ENCODE measurements around the gene RAG1.

DNA sequence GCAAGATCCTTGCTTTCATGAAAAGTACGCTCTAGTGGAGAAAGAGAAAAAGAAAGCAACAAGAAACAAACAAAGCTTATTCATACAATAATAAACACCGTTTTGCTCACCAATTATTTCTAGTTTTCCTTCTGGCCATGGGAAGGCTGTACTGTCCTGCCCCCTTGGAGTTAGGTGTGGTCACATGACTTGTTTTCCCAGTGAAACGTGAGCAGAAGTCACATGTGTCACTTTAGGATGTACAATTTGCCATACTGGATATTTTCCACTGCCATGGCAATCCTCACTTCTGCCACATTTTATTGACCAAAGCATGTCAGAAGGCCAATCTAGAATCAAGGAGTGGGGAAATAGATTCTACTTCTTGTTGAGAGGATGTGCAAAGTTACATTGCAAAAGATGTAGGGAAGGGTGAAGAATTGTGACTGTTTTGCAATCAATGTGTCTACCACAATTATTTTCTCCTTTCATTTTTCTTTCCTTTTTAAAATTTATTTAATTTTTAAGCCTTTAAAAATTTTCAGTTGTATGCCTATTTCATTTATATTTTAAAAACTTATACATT lies 33.4 kb upstream of the RAG1 start:
- TF ChIP-seq, protein P1, sequence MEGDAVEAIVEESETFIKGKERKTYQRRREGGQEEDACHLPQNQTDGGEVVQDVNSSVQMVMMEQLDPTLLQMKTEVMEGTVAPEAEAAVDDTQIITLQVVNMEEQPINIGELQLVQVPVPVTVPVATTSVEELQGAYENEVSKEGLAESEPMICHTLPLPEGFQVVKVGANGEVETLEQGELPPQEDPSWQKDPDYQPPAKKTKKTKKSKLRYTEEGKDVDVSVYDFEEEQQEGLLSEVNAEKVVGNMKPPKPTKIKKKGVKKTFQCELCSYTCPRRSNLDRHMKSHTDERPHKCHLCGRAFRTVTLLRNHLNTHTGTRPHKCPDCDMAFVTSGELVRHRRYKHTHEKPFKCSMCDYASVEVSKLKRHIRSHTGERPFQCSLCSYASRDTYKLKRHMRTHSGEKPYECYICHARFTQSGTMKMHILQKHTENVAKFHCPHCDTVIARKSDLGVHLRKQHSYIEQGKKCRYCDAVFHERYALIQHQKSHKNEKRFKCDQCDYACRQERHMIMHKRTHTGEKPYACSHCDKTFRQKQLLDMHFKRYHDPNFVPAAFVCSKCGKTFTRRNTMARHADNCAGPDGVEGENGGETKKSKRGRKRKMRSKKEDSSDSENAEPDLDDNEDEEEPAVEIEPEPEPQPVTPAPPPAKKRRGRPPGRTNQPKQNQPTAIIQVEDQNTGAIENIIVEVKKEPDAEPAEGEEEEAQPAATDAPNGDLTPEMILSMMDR (conservative IDR thresholded peaks at IDR 0.05; ENCODE audit: low read depth, low read length) = no peak
- no peak for TF ChIP-seq EZH2 (IDR thresholded peaks at IDR 0.05; ENCODE audit: borderline replicate concordance, low read depth, low read length, poor library complexity, severe bottlenecking)
